Left lung (tissue), 10 donors: ENCODE measurements around the gene KPNA3. TPM values are rescaled to one million over a fixed set of nuclear protein-coding genes. Genes with fewer than 3 reads are reported as not detected.

Source experiments
- ATAC-seq: fragments of 200-7000 bp; cut with Tn5 transposase; one replicate; pipeline ENCODE4 v1.9.1; 2020; ENCODE audit warnings: moderate library complexity
- DNase-seq, 4 donors: peaks; one replicate each; pipeline ENCODE4 v3.0.0-alpha.2; 2013 to 2020
- H3K27ac ChIP-seq, 2 donors: fragments of 200-600 bp; sonication (generic) in 1 of 2; one replicate each; pipeline versions ENCODE4 v1.5.0 to v1.8.0; 2020 to 2021
- H3K27me3 ChIP-seq, 2 donors: fragments of 200-600 bp; sonication (generic) in 1 of 2; one replicate each; pipeline versions ENCODE4 v1.5.0 to v1.8.0; 2020 to 2021
- H3K36me3 ChIP-seq, 2 donors: fragments of 200-600 bp; sonication (generic) in 1 of 2; one replicate each; pipeline versions ENCODE4 v1.5.0 to v1.8.0; 2020 to 2021
- H3K4me1 ChIP-seq, 2 donors: fragments of 200-600 bp; one replicate each; pipeline ENCODE4 v1.8.0; 2021
- H3K4me3 ChIP-seq, 2 donors: fragments of 200-600 bp; sonication (generic) in 1 of 2; one replicate each; pipeline versions ENCODE4 v1.5.0 to v1.8.0; 2020 to 2021; ENCODE audit warnings: mild to moderate bottlenecking in 1 of 2
- H3K9me3 ChIP-seq, 2 donors: fragments of 200-600 bp; sonication (generic) in 1 of 2; one replicate each; pipeline versions ENCODE4 v1.5.0 to v1.8.0; 2020 to 2021
- CTCF ChIP-seq, 2 donors: fragments of 200-600 bp; sonication (generic) in 1 of 2; IDR thresholded peaks; one replicate each; pipeline versions ENCODE4 v1.5.0 to v1.8.0; 2021; ENCODE audit warnings: antibody characterized with exemption in 2 of 2
- intact Hi-C, 2 donors: fragments of 100-400 bp; cut with DNase I; formaldehyde crosslinking; loops; one replicate each; pipeline versions ENCODE4 v1.11.2 to v1.14.2; 2022
- polyA plus RNA-seq, 6 donors: library from polyadenylated mRNA; unstranded; fragments of 120-200 nt; gene quantifications; one replicate each; pipeline ENCODE4 v1.2.1, GENCODE V29; 2013; ENCODE audit not compliant: insufficient read length in 6 of 6
- total RNA-seq, 2 donors: library from RNA; stranded (reverse); fragmentation: NEBNext Ultra II Directional; extraction: Animal tissue kit (Norgen Biotek cat#: 25700); gene quantifications; one replicate each; pipeline ENCODE4 v1.2.1, GENCODE V29; 2021
- donor health status: DM: no; HTN: yes; CAD: no.
- donor health status: DM: no; HTN: no; CAD: no.

KPNA3 gene
- total and polyA plus RNA-seq, 8 donors: 31.5 to 42.0 (median 38.3) TPM

GRCh38 chr13:49654011-49654410 lies 138.5 kb downstream of the KPNA3 start:
- no peak for ATAC-seq
- H3K4me3 ChIP-seq: no peak overlapping the region
- intact Hi-C loops: loop anchor here in 1 of 2 donors (10.0 kb wide), 1 partner anchor 191 kb away; no protein-coding TSS in a partner anchor
- no peaks in the 10 kb centered on the region for H3K4me1 ChIP-seq
- no peaks in the 10 kb centered on the region for H3K9me3 ChIP-seq
- H3K27ac ChIP-seq: peak overlapping the region in 1 of 2 donors; percentile 19
- no peaks in the 10 kb centered on the region for H3K36me3 ChIP-seq
- TF ChIP-seq CTCF (IDR thresholded peaks at IDR 0.05): no peak
- H3K27me3 ChIP-seq: no peaks in the 10 kb centered on the region
- DNase-seq: no peak

- Histone ChIP-seq H3K4me3 (no peak overlapping the region), H3K36me3 (no peaks in the 10 kb centered on the region), H3K4me1 (no peaks in the 10 kb centered on the region), H3K9me3 (no peaks in the 10 kb centered on the region), H3K27ac (peak overlapping the region in 1 of 2 donors; percentile 19), H3K27me3 (no peaks in the 10 kb centered on the region)
- intact Hi-C loops: loop anchor here in 1 of 2 donors (10.0 kb wide), 1 partner anchor 191 kb away; no protein-coding TSS in a partner anchor
- DNase-seq (no peak), ATAC-seq (no peak)
- no peak for TF ChIP-seq CTCF (IDR thresholded peaks at IDR 0.05)
Observed at GRCh38 chr13:49653478-49653877, 139.0 kb downstream of the KPNA3 start.

GRCh38 chr13:49652355-49653305 lies 139.9 kb downstream of the KPNA3 start:
- Histone ChIP-seq H3K4me1 (no peaks in the 10 kb centered on the region), H3K36me3 (no peaks in the 10 kb centered on the region), H3K27me3 (no peaks in the 10 kb centered on the region), H3K27ac (no peak overlapping the region), H3K4me3 (no peak overlapping the region), H3K9me3 (no peaks in the 10 kb centered on the region)
- TF ChIP-seq CTCF (IDR thresholded peaks at IDR 0.05): peak in 1 of 2 donors; percentile 11
- intact Hi-C loops: loop anchor here in 1 of 2 donors (10.0 kb wide), 1 partner anchor 192 kb away; no protein-coding TSS in a partner anchor
- DNase-seq: peak in 1 of 4 donors; percentile 36
- peak; percentile 72 for ATAC-seq

GRCh38 chr13:49651570-49652354 lies 140.7 kb downstream of the KPNA3 start:
- no peak for DNase-seq
- H3K27me3 ChIP-seq: no peaks in the 10 kb centered on the region
- no peak for ATAC-seq
- H3K9me3 ChIP-seq: no peaks in the 10 kb centered on the region
- H3K27ac ChIP-seq: no peak overlapping the region
- no peaks in the 10 kb centered on the region for H3K36me3 ChIP-seq
- intact Hi-C loops: loop anchor here in 1 of 2 donors (10.0 kb wide), 1 partner anchor 193 kb away; no protein-coding TSS in a partner anchor
- TF ChIP-seq CTCF (IDR thresholded peaks at IDR 0.05): no peak
- H3K4me3 ChIP-seq: no peak overlapping the region
- H3K4me1 ChIP-seq: no peaks in the 10 kb centered on the region
